ENCODE data around the gene RAF1.

DNA sequence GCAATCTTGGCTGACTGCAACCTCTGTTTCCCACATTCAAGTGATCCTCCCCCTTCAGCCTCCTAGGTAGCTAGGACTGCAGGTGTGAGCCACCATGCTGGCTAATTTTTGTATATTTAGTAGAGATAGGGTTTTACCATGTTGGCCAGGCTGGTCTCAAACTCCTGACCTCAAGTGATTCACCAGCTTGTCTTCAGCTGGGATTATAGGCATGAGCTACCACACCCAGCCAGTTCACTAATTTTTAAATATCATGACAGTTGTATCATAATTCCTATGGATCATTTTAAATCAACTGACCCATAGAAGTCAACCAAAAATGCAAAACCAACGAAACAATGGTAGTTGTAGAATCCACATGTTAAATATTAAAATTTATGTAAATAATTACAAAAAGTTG, 35.1 kb downstream of the RAF1 start:
- TF ChIP-seq, protein P1, sequence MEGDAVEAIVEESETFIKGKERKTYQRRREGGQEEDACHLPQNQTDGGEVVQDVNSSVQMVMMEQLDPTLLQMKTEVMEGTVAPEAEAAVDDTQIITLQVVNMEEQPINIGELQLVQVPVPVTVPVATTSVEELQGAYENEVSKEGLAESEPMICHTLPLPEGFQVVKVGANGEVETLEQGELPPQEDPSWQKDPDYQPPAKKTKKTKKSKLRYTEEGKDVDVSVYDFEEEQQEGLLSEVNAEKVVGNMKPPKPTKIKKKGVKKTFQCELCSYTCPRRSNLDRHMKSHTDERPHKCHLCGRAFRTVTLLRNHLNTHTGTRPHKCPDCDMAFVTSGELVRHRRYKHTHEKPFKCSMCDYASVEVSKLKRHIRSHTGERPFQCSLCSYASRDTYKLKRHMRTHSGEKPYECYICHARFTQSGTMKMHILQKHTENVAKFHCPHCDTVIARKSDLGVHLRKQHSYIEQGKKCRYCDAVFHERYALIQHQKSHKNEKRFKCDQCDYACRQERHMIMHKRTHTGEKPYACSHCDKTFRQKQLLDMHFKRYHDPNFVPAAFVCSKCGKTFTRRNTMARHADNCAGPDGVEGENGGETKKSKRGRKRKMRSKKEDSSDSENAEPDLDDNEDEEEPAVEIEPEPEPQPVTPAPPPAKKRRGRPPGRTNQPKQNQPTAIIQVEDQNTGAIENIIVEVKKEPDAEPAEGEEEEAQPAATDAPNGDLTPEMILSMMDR (conservative IDR thresholded peaks at IDR 0.05 in 1 of 2, IDR thresholded peaks at IDR 0.05 in 1 of 2; ENCODE audit: extremely low read depth in 1 of 2, insufficient read depth in 1 of 2, low read depth in 1 of 2, low read length in 2 of 2), result no peak
- TF ChIP-seq EZH2 (IDR thresholded peaks at IDR 0.05; ENCODE audit: borderline replicate concordance, low read length), result no peak
